ENCODE results near the gene CRISP2. TPM values are rescaled to one million over a fixed set of nuclear protein-coding genes. Genes with fewer than 3 reads are reported as not detected.

CRISP2 gene
- total RNA-seq, 1 donor from 2014 or later = not detected

GRCh38 chr6:49662231-49662891, 51.0 kb downstream of the CRISP2 start:
- DNase-seq (ENCODE audit: low read depth in 2 of 2) = no peak

DNA sequence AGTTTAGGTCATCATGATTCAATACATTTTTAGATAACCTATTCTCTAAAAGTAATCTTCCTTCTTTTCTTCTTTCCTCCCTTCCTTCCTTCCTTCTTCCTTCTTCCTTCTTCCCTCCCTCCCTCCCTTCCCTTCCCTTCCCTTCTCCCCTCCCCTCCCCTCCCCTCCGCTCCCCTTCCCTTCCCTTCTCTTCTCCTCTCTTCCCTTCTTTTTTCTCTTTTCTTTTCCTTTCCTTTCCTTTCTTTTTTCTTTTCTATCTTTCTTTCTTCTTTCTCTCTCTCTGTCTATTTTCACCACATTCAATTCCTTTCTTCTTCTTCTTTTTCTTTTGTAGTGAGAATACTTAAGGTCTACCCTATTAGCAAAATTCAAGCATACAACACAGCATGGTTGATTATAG, 59.4 kb downstream of the CRISP2 start:
- DNase-seq (ENCODE audit: low read depth in 2 of 2) = no peak

DNA sequence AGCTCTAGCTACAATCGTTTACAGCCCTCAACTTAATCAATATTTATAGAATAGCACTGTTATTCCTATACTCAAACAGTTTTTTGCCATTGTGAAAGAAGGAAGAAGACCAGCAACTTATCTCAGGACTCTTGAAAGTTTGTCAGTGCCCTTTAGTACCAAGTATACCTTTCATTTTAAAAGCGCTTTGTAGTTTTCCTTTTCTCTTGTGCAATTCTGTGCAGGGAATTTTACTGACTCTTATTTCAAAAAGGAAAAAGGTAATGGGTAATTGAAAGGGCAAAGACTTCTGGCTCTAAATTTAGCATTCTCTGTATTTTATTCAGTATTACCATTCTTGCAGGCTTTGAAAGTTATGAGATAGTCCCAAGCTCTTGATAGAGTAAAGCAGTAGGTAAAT, 59.9 kb downstream of the CRISP2 start:
- DNase-seq (ENCODE audit: low read depth in 2 of 2) = no peak

DNA sequence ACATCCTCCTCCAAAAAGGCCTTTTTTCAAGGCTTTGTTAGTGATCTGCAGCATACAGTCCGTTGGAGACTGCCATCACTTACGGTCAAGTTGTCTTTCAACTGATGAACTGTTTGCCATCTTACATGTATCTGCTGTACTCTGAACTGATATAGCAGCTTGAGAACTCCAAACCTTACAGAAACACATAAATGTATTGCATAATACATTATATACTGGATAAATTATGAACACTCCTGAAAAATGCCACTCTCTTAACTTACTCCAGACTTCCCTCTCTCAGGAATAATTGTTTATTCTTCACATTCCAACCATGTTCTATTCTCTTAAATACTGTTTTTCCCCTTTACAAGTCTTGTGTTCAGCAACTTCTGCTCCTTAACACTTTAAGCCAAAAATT, 62.1 kb downstream of the CRISP2 start:
- DNase-seq (ENCODE audit: low read depth in 2 of 2) = no peak

DNA sequence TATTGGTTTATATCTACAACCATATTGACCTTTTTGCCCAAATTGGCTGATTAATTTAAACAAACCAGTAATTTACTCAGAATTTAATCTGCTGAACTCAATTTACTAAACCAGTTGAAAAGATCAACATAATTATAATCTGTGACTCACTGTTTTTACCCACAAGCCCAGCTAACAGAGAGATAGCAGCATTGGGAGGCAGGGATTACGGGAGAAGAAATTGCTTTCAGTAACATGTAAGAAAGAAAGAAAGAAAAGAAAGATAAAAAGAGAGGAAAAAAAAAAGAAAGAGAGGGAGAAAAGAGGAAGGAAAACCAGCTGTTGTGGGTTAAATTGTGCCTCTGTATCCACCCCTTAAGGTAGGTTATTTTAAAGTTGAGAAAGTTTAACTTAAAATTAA, 63.4 kb downstream of the CRISP2 start:
- DNase-seq (ENCODE audit: low read depth in 2 of 2) = no peak

- DNase-seq (ENCODE audit: low read depth in 2 of 2) = no peak
Observed at GRCh38 chr6:49648036-49648435, 65.3 kb downstream of the CRISP2 start.

GRCh38 chr6:49647476-49647875, 65.9 kb downstream of the CRISP2 start:
- no peak for DNase-seq (ENCODE audit: low read depth in 2 of 2)

GRCh38 chr6:49646942-49647341, 66.4 kb downstream of the CRISP2 start:
- no peak for DNase-seq (ENCODE audit: low read depth in 2 of 2)

GRCh38 chr6:49646130-49646824, 67.1 kb downstream of the CRISP2 start:
- DNase-seq (ENCODE audit: low read depth in 2 of 2) = no peak

- no peak for DNase-seq (ENCODE audit: low read depth in 2 of 2)
Observed at GRCh38 chr6:49645139-49645538, 68.2 kb downstream of the CRISP2 start.

Other genes starting within 250 kb of the CRISP2 start
- gene GLYATL3, start 213.6 kb downstream of the CRISP2 start, total RNA-seq = not detected in 2 replicates
- 23.4 and 45.5 TPM in 2 replicates for gene C6orf141, start 162.9 kb downstream of the CRISP2 start, total RNA-seq
- gene RHAG, start 76.7 kb downstream of the CRISP2 start, total RNA-seq = not detected in 2 replicates
- gene CRISP3, start 30.8 kb upstream of the CRISP2 start, total RNA-seq = not detected in 2 replicates
- not detected in 2 replicates for gene PGK2, start 73.7 kb upstream of the CRISP2 start, total RNA-seq
- gene CRISP1, start 153.0 kb upstream of the CRISP2 start, total RNA-seq = not detected in 2 replicates